Muscle of leg (tissue), 11 donors: ENCODE data around the gene ZC3HAV1L. TPM values are rescaled to one million over a fixed set of nuclear protein-coding genes. Genes with fewer than 3 reads are reported as not detected.

ENCODE experiments used
- DNase-seq: peaks from one replicate; pipeline ENCODE4 v3.0.0; 2013
- H3K27ac ChIP-seq: one replicate; pipeline ENCODE4 v1.5.1; 2013; ENCODE audit warnings: mild to moderate bottlenecking, low read length, control low read depth
- H3K27me3 ChIP-seq: one replicate; pipeline ENCODE4 v1.6.1; 2013; ENCODE audit warnings: low read length; ENCODE audit not compliant: control insufficient read depth, insufficient read depth
- H3K36me3 ChIP-seq: one replicate; pipeline ENCODE4 v1.6.1; 2013; ENCODE audit warnings: low read length; ENCODE audit not compliant: control insufficient read depth, insufficient read depth
- H3K4me1 ChIP-seq: one replicate; pipeline ENCODE4 v1.6.1; 2013; ENCODE audit warnings: low read length; ENCODE audit not compliant: control insufficient read depth, insufficient read depth
- H3K4me3 ChIP-seq: one replicate; pipeline ENCODE4 v1.5.1; 2013; ENCODE audit warnings: low read length, control low read depth
- H3K9me3 ChIP-seq: replicated peaks from 2 replicates; pipeline ENCODE4 v1.6.1; 2013; ENCODE audit warnings: low read depth, low read length; ENCODE audit not compliant: control insufficient read depth
- WGBS: methylation state at CpG from one replicate; pipeline ENCODE4 v1.1.5; 2013; ENCODE audit warnings: missing lambda C conversion rate; ENCODE audit not compliant: insufficient coverage; 5-methylcytosine and 5-hydroxymethylcytosine counted together
- polyA plus RNA-seq, 8 donors: library from polyadenylated mRNA; unstranded; fragments of 120-200 nt; gene quantifications; one replicate each; pipeline versions ENCODE4 v1.2.1 to v1.2.3, GENCODE V29; 2013; ENCODE audit warnings: inconsistent platforms in 1 of 8, low replicate concordance in 1 of 8; ENCODE audit not compliant: insufficient read length in 8 of 8, insufficient read depth in 1 of 8
- total RNA-seq: library from RNA; stranded (reverse); fragments of 120-200 nt; gene quantifications from one replicate; pipeline ENCODE4 v1.2.4, GENCODE V29; 2013

ZC3HAV1L gene
- total and polyA plus RNA-seq, 9 donors: 9.0 to 24.0 (median 17.9) TPM

DNA sequence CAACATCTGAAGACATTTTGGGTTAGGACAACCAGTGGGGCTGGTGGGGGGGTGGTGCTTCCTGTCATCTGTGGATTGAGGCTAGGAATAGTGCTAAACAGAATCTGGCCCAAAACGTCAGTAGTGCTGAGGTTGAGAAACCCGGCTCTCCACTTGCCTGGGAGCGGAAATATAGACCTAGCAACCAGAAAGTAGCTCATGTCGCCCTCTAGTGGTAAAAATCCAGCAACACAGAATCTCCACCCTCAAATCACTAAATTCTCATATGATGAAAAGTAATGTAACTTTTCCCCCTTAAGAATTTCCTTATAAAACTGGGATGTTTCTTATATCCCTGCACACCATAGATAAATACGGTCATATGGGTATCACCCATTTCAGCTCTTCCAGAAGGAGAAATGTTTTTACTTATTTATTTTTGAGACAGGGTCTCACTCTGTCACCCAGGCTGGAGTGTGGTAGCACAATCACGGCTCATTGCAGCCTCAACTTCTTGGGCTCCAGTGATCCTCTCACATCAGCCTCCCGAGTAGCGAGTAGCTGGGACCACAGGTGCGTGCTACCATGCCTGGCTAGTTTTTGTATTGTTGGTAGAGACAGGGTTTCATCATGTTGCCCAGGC, 39.3 kb upstream of the ZC3HAV1L start:
- Histone ChIP-seq H3K27me3 (no peaks in the 10 kb centered on the region), H3K4me3 (no peak overlapping the region), H3K36me3 (peaks cover 68% of the 10 kb centered on the region), H3K9me3 (no peaks in the 10 kb centered on the region), H3K4me1 (peaks cover 2% of the 10 kb centered on the region), H3K27ac (no peak overlapping the region)
- 33% methylated on average over 3 of the region's 9 CpGs for WGBS
- DNase-seq: peak; percentile 88

DNA sequence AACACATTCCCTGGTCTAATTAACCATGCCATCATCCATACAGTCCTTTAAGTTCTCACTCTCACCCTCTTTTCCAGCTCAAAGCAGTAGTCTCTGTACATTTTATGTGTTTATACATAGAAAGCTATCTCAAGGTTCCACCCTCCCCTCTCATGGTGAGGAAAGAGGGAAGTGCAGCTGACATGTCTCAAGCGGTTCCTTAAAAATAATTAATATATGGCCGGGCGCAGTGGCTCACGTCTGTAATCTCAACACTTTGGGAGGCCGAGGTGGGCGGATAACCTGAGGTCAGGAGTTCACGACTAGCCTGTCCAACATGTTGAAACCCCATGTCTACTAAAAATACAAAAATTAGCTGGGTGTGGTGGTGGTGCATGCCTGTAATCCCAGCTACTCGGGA, 37.0 kb upstream of the ZC3HAV1L start:
- Histone ChIP-seq H3K4me3 (no peak overlapping the region), H3K27me3 (no peaks in the 10 kb centered on the region), H3K9me3 (no peaks in the 10 kb centered on the region), H3K4me1 (peaks cover 2% of the 10 kb centered on the region), H3K36me3 (peaks cover 66% of the 10 kb centered on the region), H3K27ac (no peak overlapping the region)
- 93% methylated on average over 3 of the region's 8 CpGs for WGBS
- DNase-seq: peak; percentile 12

DNA sequence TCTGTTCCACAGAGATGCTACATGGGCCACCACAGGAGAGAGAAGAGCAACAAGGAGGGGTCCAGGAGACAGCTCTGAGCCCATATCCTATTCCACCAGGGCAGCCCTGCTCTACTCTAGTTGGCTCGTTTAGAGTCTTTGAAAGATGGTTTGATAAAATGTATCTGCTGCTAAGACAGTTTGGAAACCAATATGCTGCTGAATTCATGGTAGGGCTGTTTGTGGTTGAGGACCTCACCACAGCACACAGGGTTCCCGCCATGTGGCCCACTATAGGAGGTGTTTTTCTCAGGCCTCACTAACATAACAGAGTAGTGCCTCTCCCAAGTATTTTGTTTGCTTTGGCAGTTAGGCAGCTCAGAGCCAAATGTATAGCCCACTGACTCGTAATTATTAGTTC, 35.8 kb upstream of the ZC3HAV1L start:
- Histone ChIP-seq H3K4me3 (no peak overlapping the region), H3K27ac (no peak overlapping the region), H3K9me3 (no peaks in the 10 kb centered on the region), H3K4me1 (peaks cover 2% of the 10 kb centered on the region), H3K36me3 (peaks cover 64% of the 10 kb centered on the region), H3K27me3 (no peaks in the 10 kb centered on the region)
- WGBS: 93% methylated on average over 1 of the region's 3 CpGs
- DNase-seq: no peak

DNA sequence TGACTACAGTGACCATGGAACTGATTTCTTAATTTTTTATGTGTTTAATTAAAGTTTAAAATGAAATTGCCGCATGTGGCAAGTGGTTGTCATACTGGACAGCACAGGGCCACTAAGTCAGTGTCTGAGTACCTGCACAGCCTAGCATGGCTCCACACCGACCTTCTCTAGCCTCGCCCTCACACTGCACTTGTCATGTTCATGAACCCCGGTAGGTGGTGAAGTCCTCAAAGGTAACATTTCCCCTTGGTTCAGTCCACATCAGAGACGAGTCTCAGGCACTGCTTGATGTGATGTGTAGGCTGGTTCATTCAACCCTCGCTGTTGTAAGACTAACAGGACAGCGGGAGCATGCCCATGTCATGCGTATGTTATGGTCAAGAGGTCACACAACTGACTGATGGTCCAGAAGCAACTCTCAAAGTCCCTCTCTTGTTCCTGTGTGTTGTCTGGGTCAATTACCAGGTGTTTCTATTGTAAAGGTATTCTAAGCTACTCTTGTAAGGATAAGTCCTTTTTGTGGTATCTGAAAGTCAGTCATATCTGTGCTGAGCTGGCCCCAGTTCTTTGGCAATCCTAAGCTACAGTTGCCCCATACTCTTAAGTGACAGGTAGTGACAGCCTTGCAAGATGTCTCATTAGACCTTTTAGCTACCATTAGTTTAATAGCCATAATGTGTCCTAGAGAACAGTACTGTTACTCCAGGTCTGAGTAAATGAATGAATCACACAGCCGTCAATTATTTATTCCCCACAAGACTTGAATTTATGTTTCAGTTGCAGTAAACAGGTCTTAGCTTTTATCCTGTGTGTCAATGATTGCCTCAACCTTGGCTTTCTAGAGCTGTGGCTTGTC, 32.9 kb upstream of the ZC3HAV1L start:
- DNase-seq: no peak
- no peak overlapping the region for H3K27ac ChIP-seq
- WGBS: 95% methylated on average over 6 of the region's 9 CpGs
- H3K4me3 ChIP-seq: no peak overlapping the region
- H3K4me1 ChIP-seq: no peaks in the 10 kb centered on the region
- H3K36me3 ChIP-seq: peaks cover 75% of the 10 kb centered on the region
- no peaks in the 10 kb centered on the region for H3K9me3 ChIP-seq
- no peaks in the 10 kb centered on the region for H3K27me3 ChIP-seq

DNA sequence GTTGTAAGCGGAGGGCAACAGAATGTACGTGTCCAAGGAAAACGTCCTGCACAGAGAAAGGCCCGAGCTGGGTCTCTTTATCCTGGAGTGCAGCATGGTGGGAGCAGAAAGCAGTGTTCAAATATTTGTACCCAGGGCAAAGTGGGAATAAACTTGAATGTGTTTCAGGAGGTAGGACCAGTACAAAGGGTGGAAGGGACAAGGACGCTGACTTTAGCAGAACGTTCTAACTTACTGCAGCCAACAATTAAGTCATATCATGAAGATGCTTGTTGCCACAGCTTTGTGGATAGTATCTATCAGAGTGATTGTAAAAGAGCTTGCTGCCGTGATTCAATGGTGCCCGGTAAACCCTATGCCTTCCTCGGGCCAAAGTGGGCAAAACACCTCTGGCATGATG, 30.5 kb upstream of the ZC3HAV1L start:
- H3K27me3 ChIP-seq: no peaks in the 10 kb centered on the region
- H3K27ac ChIP-seq: no peak overlapping the region
- H3K36me3 ChIP-seq: peaks cover 67% of the 10 kb centered on the region
- H3K4me1 ChIP-seq: no peaks in the 10 kb centered on the region
- 77% methylated on average over 7 of the region's 9 CpGs for WGBS
- H3K4me3 ChIP-seq: no peak overlapping the region
- DNase-seq: no peak
- H3K9me3 ChIP-seq: no peaks in the 10 kb centered on the region

DNA sequence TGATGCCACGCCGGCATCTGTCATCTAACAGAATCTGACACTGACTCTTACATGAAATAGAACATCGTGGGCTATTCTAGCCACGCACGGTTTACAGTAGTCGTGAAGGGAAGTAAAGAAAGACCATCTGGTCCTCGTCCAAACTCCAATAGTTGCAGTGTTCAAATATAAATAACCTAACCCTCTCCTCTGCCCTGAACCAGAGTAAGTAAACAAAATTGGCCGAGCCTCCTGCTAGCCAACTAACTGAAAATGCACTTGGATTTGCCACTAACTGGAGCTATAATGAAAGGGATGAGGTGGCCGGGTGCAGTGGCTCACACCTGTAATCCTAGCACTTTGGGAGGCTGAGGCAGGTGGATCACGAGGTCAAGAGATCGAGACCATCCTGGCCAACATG, 29.5 kb upstream of the ZC3HAV1L start:
- no peak for DNase-seq
- WGBS: 100% methylated on average over 2 of the region's 11 CpGs
- peaks cover 72% of the 10 kb centered on the region for H3K36me3 ChIP-seq
- H3K27ac ChIP-seq: no peak overlapping the region
- H3K27me3 ChIP-seq: no peaks in the 10 kb centered on the region
- no peaks in the 10 kb centered on the region for H3K9me3 ChIP-seq
- no peaks in the 10 kb centered on the region for H3K4me1 ChIP-seq
- no peak overlapping the region for H3K4me3 ChIP-seq

DNA sequence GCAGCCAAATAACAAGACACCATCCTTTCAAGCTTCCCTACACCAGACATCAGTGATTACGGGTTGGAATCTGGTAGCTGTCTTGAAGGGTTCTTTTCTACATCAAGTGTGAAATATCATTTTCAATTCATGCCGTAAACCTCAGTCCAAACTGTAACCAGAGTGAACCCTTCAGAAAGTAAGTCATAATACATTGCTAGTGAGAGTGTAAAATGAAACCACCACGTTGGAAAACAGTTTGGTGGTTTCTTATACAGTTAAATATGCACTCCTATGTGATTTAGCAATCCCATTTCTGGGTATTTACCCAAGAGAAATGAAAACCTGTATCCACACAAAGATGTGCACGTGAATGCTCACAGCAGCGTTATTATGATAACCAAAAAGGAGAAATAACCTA, 25.6 kb upstream of the ZC3HAV1L start:
- DNase-seq: no peak
- peaks cover 6% of the 10 kb centered on the region for H3K4me1 ChIP-seq
- H3K27ac ChIP-seq: peak overlapping the region; percentile 49
- no CpG with 5 or more reads among the region's 5 CpGs for WGBS
- H3K4me3 ChIP-seq: no peak overlapping the region
- H3K9me3 ChIP-seq: no peaks in the 10 kb centered on the region
- no peaks in the 10 kb centered on the region for H3K27me3 ChIP-seq
- peaks cover 45% of the 10 kb centered on the region for H3K36me3 ChIP-seq

DNA sequence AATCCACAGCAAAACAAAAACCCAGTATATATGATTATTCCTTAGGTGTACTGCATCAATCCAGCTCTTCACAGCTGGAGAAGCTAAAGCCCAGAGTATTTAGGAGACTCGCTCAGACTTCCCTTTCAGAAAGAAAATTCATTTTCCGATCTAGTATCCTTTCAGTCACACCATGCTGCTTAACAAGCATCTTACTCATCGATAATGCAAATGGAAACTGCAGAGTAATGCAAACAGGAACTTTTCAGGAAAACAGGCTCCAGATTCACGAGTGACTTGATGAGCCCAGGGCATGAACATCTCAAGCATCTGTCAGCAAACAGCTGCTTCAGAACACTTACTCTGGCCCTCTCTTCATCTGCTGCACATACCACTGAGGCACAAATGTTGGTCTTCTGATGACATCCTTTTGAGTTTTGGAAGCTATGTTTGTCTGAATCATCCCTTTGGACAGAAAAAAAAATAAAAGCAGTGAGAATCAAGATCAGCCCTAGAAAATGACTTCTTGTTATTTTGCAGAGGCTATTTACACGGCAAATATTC, 24.9 kb upstream of the ZC3HAV1L start:
- H3K4me3 ChIP-seq: no peak overlapping the region
- peaks cover 6% of the 10 kb centered on the region for H3K4me1 ChIP-seq
- H3K36me3 ChIP-seq: peaks cover 41% of the 10 kb centered on the region
- H3K9me3 ChIP-seq: no peaks in the 10 kb centered on the region
- H3K27me3 ChIP-seq: no peaks in the 10 kb centered on the region
- peak; percentile 36 for DNase-seq
- WGBS: 37% methylated on average over 2 of the region's 5 CpGs
- peak overlapping the region; percentile 49 for H3K27ac ChIP-seq

DNA sequence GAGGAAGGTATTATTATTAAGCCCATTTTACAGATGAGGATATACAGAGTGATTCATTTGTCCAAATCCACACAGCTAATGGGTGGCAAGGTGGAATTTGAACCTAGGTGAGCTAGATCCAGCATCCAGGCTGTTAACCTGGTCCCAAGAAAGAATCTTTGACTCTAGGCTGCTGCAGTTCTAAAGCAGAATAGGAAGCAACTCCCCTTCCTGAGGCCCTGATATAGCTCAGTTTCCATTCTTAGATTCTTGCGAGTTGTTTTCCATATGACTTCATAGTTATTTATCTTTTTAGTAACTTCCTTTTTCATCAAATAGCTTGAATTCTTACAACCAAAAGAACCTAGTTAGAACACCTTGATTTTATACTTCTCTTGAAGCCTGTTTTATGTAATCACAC, 24.1 kb upstream of the ZC3HAV1L start:
- H3K4me3 ChIP-seq: no peak overlapping the region
- DNase-seq: peak; percentile 41
- H3K4me1 ChIP-seq: peaks cover 6% of the 10 kb centered on the region
- H3K9me3 ChIP-seq: no peaks in the 10 kb centered on the region
- no peaks in the 10 kb centered on the region for H3K27me3 ChIP-seq
- peaks cover 39% of the 10 kb centered on the region for H3K36me3 ChIP-seq
- H3K27ac ChIP-seq: peak overlapping the region; percentile 78
- no CpG with 5 or more reads among the region's 1 CpG for WGBS

DNA sequence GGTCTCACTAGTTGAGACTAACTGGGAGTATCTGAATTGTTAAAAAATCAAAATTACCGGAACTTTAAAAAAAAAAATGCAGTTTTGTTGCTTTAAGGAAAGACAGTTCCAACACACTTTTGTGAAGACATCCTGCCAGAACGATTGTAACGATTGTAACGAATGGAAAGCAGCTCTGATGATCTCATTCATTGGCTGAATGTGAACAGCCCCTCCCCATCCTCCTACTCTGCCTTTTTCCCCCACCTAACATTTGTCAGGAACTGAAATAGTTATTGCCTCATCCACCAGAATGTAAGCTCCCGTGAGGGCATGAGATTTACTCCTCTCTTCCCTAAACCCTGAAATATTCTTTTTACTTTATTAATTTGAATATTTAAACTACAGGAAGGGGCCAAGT, 23.1 kb upstream of the ZC3HAV1L start:
- H3K4me3 ChIP-seq: no peak overlapping the region
- H3K27ac ChIP-seq: peak overlapping the region; percentile 78
- WGBS: 0% methylated on average over 2 of the region's 5 CpGs
- peaks cover 39% of the 10 kb centered on the region for H3K36me3 ChIP-seq
- no peaks in the 10 kb centered on the region for H3K9me3 ChIP-seq
- H3K27me3 ChIP-seq: no peaks in the 10 kb centered on the region
- DNase-seq: peak; percentile 96
- peaks cover 6% of the 10 kb centered on the region for H3K4me1 ChIP-seq
